Heart left ventricle (tissue), 13 donors: ENCODE data around the gene CLPTM1L.

Experiments
- POLR2A ChIP-seq, 2 donors: fragments of 450-650 bp; IDR thresholded peaks; one replicate each; pipeline ENCODE4 v1.6.1; 2017; ENCODE audit warnings: antibody characterized with exemption in 2 of 2, mild to moderate bottlenecking in 2 of 2, moderate library complexity in 2 of 2
- TF ChIP-seq, protein P1 (sequence below), 12 donors: fragments of 200-600 bp; sonication (generic) in 4 of 12; IDR thresholded peaks; one replicate each; pipeline versions ENCODE4 v1.5.0 to v1.8.0; 2018 to 2022; ENCODE audit warnings: antibody characterized with exemption in 12 of 12, mild to moderate bottlenecking in 5 of 12
- donor health status: ischemic (EF 13 %, LVEDD 7.1; RV severe dilation, severe dysfunction).
- donor health status: DM: no; HTN: yes; CAD: no.
- donor health status: DM: no; HTN: no; CAD: no.
- donor health status: ischemic (EF 25% LVEDD 6.9; RV normal size, moderate dysfunction).
- donor health status: ischemic (EF 25% LVEDD 5.7; RV mildly dilated, moderate dysfunction).
- donor health status: ischemic (EF 35%, LVEDD 5.7; RV mildly dilated, moderate dysfunction).
- donor health status: nonischemic (EF 11% LVEDD 7.7; RV severe dilation, severe dysfunction).
- donor health status: DM: yes; HTN: yes; CAD: no.
- donor health status: PGD.
- donor health status: ischemic (EF 29% LVEDD 5.4; RV normal size, mild dysfunction).
- donor health status: nonischemic (EF 23%, LVEDD 6.1; RV moderate dilation, normal function).

GRCh38 chr5:1268666-1269065, 76.2 kb downstream of the CLPTM1L start:
- TF ChIP-seq, protein P1, sequence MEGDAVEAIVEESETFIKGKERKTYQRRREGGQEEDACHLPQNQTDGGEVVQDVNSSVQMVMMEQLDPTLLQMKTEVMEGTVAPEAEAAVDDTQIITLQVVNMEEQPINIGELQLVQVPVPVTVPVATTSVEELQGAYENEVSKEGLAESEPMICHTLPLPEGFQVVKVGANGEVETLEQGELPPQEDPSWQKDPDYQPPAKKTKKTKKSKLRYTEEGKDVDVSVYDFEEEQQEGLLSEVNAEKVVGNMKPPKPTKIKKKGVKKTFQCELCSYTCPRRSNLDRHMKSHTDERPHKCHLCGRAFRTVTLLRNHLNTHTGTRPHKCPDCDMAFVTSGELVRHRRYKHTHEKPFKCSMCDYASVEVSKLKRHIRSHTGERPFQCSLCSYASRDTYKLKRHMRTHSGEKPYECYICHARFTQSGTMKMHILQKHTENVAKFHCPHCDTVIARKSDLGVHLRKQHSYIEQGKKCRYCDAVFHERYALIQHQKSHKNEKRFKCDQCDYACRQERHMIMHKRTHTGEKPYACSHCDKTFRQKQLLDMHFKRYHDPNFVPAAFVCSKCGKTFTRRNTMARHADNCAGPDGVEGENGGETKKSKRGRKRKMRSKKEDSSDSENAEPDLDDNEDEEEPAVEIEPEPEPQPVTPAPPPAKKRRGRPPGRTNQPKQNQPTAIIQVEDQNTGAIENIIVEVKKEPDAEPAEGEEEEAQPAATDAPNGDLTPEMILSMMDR (IDR thresholded peaks at IDR 0.05): no peak
- no peak for TF ChIP-seq POLR2A (IDR thresholded peaks at IDR 0.05)
